Kasumi-1 (cell line): ENCODE data around the gene EXOSC10.
"Not testable (repeated sequence)": the region's sequence is repeated elsewhere in the genome, so short reads cannot be mapped to it uniquely, and the experiment has no call there.

Source experiments
- DNase-seq, 2 experiments: peaks; one replicate each; lab custom pipeline; 2025; lab: John Stamatoyannopoulos, UW

EXOSC10 gene

DNA sequence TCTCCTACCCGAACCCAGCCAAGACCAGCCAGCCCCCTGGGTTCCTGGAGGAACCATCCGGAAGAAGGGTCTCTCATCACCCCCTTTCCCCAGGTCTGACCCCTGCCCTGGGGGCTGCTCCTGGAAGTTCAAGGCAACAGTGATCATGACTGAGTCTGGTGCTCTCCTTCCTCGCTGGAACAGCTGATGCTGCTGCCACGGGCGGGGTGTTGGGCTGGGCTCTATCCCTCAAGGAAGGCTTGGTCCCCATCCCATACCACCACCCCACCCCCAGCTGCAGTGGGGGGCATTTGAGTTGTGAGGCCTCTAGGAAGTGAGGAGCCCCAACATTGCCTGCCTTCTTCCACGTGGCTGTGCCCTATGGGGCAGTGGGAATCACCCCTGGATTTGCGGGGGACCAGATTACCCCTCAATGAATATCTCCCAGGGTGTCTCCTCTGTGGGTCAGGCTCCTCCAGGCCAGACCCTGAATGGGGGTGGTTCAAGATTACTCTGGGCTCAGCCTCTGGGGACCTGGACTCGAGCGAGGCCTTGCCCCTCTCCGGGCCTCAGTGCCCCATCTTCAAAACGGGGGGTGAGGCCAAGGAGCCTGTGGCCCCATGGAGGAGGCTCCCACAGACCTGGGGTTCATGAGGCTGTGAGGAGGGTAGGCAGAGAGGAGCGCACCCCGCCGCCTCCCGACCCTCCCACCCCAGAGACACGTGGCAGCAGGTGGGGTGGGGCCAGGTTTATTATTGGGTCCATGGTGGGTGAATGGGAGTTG is 55.4 kb downstream of the EXOSC10 start:
- no peak for DNase-seq

DNA sequence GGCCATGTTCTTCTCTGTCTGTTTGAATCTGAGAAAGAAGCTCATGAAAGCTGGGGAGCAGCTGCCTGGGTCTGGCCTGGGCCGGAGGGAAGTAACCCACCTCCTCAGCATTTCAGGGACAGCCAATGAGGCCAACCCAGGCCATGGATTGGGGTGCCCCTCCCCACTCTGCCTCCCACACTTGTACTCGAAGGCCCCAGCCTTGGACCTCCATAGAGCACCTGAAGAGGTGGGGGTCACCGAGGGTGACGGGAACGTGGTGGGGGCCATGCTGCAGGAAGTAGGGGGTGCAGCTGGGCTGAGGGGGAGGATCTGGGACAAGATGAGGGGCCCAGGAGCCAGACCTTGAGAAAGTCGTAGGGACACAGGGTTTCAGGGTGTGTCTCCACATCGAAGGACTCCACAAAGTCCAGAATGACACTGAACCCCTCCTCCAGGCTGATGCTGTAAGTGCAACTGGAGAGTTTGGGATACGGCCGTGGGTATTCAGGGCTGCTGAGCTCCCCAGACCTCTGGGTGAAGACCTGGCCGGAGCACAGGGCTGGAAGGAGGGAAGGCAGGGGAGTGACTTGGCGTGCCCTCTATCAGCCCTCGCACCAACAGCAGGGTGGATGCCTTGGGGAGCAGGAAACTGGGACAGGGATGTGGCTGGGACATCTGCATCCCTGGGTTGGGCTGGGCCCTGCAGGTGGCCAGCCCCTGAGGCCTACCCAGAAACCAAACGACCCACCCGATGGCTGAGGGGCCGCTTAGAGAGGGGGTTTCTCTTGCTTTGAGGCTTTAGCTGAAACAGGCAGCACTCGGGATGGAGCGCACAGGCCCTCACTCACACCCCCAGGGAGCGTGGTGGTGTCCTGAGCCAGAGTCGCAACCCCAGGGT is 56.4 kb downstream of the EXOSC10 start:
- DNase-seq, result no peak

GRCh38 chr1:11042065-11042464 is 57.6 kb downstream of the EXOSC10 start:
- DNase-seq, result no peak

- DNase-seq, result no peak
These were observed 58.6 kb downstream of the EXOSC10 start for GRCh38 chr1:11041048-11041447.

GRCh38 chr1:11040105-11040429 is 59.6 kb downstream of the EXOSC10 start:
- not testable (repeated sequence) for DNase-seq

DNA sequence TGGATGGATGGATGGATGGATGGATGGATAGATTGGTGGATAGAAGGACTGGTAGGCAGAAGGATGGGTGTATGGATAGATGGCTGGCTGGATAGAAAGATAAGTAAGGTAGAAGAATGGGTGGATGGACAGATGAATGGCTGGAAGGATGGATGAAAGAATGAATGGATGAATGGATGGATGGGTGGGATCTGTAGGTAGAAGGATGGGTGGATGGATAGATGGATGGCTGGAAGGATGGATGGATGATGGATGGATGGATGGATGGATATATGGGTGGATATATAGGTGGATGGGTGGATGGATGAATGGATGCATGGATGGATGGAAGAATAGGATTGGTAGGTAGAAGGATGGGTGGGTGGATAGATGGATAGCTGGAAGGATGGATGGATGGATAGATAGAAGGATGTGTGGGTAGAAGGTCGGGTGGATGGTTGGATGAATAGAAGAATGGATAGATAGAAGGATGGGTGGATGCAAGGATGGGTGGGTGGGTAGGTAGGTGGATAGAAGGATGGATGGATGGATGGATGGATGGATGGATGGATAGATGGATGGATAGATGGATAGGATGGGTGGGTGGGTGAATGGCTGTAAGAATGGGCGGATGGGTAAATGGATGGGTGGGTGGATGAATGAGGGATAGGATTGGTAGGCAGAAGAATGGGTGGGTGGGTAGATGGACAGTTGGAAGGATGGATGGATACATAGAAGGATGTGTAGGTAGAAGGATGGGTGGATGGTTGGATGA is 60.1 kb downstream of the EXOSC10 start:
- no peak for DNase-seq

DNA sequence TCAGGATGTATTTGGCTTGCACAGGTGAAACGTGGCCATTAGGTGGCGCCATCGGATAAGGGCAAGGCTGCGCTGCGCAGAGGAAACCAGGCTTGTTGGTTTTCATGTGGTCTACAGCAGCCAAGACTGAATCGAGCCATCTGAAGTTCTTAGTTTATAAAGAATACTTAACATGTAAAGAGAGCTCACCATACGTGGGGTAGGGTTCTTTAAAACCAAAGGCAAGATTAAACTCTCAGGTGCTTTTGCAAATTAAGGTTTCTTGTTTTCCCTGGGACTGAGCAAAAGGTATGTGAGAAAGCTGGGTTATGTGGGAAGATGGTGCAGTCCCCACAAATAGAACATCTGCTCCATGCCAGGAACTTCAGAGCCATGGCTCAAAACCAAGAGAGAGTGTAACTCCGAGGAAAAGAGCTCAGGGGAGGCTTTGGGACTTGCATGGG is 61.9 kb downstream of the EXOSC10 start:
- DNase-seq, result peak; percentile 84 to 92

GRCh38 chr1:11037019-11037739 is 62.5 kb downstream of the EXOSC10 start:
- DNase-seq, result not testable (repeated sequence)

- DNase-seq, result no peak
These were observed 67.9 kb downstream of the EXOSC10 start for GRCh38 chr1:11031624-11032262.

- no peak for DNase-seq
These were observed 68.8 kb downstream of the EXOSC10 start for GRCh38 chr1:11030865-11031264.

DNA sequence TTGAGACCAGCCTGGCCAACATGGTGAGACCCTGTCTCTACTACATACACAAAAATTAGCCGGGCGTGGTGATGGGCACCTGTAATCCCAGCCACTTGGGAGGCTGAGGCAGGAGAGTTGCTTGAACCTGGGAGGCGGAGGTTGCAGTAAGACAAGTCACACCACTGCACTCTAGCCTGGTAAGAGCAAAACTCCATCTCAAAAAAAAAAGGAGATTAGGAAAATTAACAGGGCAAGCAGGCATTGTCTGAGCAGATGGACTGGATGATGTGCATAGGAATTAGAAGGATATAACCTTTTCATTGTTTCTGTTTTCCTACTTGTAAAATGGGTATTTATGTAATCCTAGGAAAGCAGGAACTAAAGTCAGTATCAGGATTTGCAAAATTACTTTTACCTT is 71.7 kb downstream of the EXOSC10 start:
- no peak for DNase-seq

GRCh38 chr1:11027316-11027715 is 72.4 kb downstream of the EXOSC10 start:
- no peak for DNase-seq

DNA sequence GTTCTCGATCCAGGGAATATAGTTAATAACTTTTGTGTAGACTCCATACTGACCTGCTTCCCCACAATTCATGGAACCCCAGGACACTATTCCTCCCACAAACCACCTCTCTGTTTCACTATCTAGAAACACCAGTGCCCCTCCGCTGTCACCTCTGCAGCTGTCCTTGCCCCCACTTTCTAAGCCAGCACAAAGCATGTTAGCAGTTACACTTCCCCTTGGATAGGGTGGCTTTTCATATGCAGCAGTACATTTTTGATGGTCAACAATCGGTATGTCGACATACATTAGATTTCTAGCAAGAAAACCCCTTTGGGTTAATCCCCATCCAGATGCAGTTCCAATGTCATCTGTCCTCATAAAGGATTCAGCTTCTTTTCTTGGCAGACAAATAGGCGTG is 72.8 kb downstream of the EXOSC10 start:
- DNase-seq, result no peak

DNA sequence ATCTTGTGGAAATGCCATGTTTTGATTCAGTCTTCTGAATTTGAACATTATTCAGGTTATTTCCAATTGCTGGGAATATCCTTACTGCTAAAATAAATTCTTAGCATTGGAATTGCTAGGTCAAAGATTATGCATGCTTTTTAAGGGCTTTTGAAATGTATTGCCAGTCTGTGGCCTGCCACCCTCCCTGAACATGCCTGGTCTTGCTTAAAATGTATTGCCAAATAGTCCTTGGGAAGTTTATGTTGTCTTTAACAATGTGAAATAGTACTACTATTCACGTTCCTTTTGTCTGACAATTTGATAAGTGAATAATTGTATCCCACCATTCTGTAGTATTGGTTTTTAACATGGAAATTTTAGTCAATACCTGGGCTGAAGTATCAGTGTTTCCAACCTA is 73.6 kb downstream of the EXOSC10 start:
- no peak for DNase-seq

- no peak for DNase-seq
These were observed 74.1 kb downstream of the EXOSC10 start for GRCh38 chr1:11025618-11026017.

- no peak for DNase-seq
These were observed 74.8 kb downstream of the EXOSC10 start for GRCh38 chr1:11024874-11025203.

DNA sequence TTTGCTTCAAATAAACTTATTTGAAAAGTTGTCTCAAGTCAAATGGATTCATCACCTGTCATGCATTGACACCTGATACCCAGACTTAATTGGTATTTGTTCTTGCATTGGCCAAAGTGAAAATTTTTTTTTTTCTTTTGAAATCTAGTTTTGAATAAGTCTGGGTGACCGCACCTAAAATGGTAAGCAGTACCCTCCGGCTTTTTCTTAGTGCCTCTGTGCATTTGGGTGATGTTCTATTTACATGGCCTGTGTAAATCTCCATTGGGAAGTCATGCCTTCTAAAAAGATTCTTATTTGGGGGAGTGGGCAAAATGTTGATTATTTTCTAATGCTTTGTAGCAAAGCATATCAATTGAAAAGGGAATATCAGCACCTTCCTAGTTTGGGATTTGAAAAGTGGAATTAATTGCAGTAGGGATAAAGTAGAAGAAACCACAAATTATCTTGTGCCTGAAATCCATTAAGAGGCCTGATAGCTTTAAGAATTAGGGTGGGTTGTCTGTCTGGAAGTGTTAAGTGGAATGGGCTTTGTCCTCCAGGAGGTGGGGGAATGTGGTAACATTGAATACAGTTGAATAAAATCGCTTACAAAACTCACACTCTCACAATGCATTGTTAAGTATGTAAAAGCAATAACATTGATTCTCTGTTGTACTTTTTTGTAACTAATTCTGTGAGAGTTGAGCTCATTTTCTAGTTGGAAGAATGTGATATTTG is 75.4 kb downstream of the EXOSC10 start:
- no peak for DNase-seq

- DNase-seq, result no peak
These were observed 76.5 kb downstream of the EXOSC10 start for GRCh38 chr1:11023201-11023600.

- no peak for DNase-seq
These were observed 79.7 kb downstream of the EXOSC10 start for GRCh38 chr1:11019971-11020370.

DNA sequence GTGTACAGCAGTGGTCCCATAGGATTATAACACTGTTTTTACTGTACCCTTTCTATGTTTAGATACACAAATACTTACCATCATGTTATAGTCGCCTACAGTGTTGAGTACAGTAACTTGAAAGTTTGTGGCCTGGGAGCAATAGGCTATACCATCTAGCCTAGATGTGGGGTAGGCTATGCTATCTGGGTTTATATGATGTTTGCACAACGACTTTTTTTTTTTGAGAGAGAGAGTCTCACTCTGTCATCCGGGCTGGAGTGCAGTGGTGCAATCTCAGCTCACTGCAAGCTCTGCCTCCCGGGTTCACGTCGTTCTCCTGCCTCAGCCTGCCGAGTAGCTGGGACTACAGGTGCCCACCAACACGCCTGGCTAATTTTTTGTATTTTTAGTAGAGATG is 80.3 kb downstream of the EXOSC10 start:
- DNase-seq, result not testable (repeated sequence)
